ENCODE results near the gene NUTM1. TPM values are rescaled to one million over a fixed set of nuclear protein-coding genes. Genes with fewer than 3 reads are reported as not detected.
"Not testable (repeated sequence)": the region's sequence is repeated elsewhere in the genome, so short reads cannot be mapped to it uniquely, and the experiment has no call there.

The NUTM1 gene
- total and polyA plus RNA-seq, 2 donors from 2014 or later = not detected

GRCh38 chr15:34370129-34370528 is 27.0 kb downstream of the NUTM1 start:
- no peaks in the 10 kb centered on the region for H3K9me3 ChIP-seq (ENCODE audit: control insufficient read depth in 2 of 3, insufficient read depth in 1 of 3, low read length in 3 of 3)
- FAIRE-seq = no peak
- no peaks in the 10 kb centered on the region for H3K36me3 ChIP-seq (ENCODE audit: control insufficient read depth in 2 of 3, insufficient read depth in 3 of 3, low read length in 3 of 3)
- H3K9ac ChIP-seq (ENCODE audit: low read length in 3 of 3) = no peak overlapping the region
- H3K4me1 ChIP-seq (ENCODE audit: control insufficient read depth in 2 of 3, insufficient read depth in 2 of 3, low read depth in 1 of 3, low read length in 3 of 3) = peaks cover 0 to 17% (median 0%) of the 10 kb centered on the region in 3 donors
- intact Hi-C loops (cut with DNase I) = no loop called here
- H3K27ac ChIP-seq (ENCODE audit: low read depth in 2 of 2, low read length in 2 of 2) = no peak overlapping the region
- DNase-seq = no peak
- no peak overlapping the region for H3K4me3 ChIP-seq (ENCODE audit: low read length in 3 of 3)
- H3K27me3 ChIP-seq (ENCODE audit: control insufficient read depth, insufficient read depth, low read length) = no peaks in the 10 kb centered on the region
- no peak for TF ChIP-seq CTCF (IDR thresholded peaks at IDR 0.05; ENCODE audit: borderline replicate concordance, extremely low read depth, insufficient read depth)

GRCh38 chr15:34370643-34371042 is 27.5 kb downstream of the NUTM1 start:
- FAIRE-seq = no peak

GRCh38 chr15:34373951-34374350 is 30.8 kb downstream of the NUTM1 start:
- H3K27ac ChIP-seq (ENCODE audit: low read depth in 2 of 2, low read length in 2 of 2) = no peak overlapping the region
- H3K9ac ChIP-seq (ENCODE audit: low read length in 3 of 3) = no peak overlapping the region
- TF ChIP-seq CTCF (IDR thresholded peaks at IDR 0.05; ENCODE audit: borderline replicate concordance, extremely low read depth, insufficient read depth) = no peak
- H3K4me3 ChIP-seq (ENCODE audit: low read length in 3 of 3) = no peak overlapping the region
- no peak for DNase-seq
- H3K9me3 ChIP-seq (ENCODE audit: control insufficient read depth in 2 of 3, insufficient read depth in 1 of 3, low read length in 3 of 3) = no peaks in the 10 kb centered on the region
- intact Hi-C loops (cut with DNase I) = no loop called here
- no peak for FAIRE-seq
- no peaks in the 10 kb centered on the region for H3K36me3 ChIP-seq (ENCODE audit: control insufficient read depth in 2 of 3, insufficient read depth in 3 of 3, low read length in 3 of 3)
- no peaks in the 10 kb centered on the region for H3K4me1 ChIP-seq (ENCODE audit: control insufficient read depth in 2 of 3, insufficient read depth in 2 of 3, low read depth in 1 of 3, low read length in 3 of 3)
- no peaks in the 10 kb centered on the region for H3K27me3 ChIP-seq (ENCODE audit: control insufficient read depth, insufficient read depth, low read length)

More at GRCh38 chr15:34370643-34371042, 27.5 kb downstream of the NUTM1 start:
- H3K27ac ChIP-seq (ENCODE audit: low read depth in 2 of 2, low read length in 2 of 2) = no peak overlapping the region
- no peaks in the 10 kb centered on the region for H3K36me3 ChIP-seq (ENCODE audit: control insufficient read depth in 2 of 3, insufficient read depth in 3 of 3, low read length in 3 of 3)
- intact Hi-C loops (cut with DNase I) = no loop called here
- no peak for DNase-seq
- H3K4me3 ChIP-seq (ENCODE audit: low read length in 3 of 3) = no peak overlapping the region
- no peak overlapping the region for H3K9ac ChIP-seq (ENCODE audit: low read length in 3 of 3)
- H3K27me3 ChIP-seq (ENCODE audit: control insufficient read depth, insufficient read depth, low read length) = no peaks in the 10 kb centered on the region
- peaks cover 0 to 12% (median 0%) of the 10 kb centered on the region in 3 donors for H3K4me1 ChIP-seq (ENCODE audit: control insufficient read depth in 2 of 3, insufficient read depth in 2 of 3, low read depth in 1 of 3, low read length in 3 of 3)
- TF ChIP-seq CTCF (IDR thresholded peaks at IDR 0.05; ENCODE audit: borderline replicate concordance, extremely low read depth, insufficient read depth) = no peak
- no peaks in the 10 kb centered on the region for H3K9me3 ChIP-seq (ENCODE audit: control insufficient read depth in 2 of 3, insufficient read depth in 1 of 3, low read length in 3 of 3)

GRCh38 chr15:34374816-34375215 is 31.7 kb downstream of the NUTM1 start:
- Histone ChIP-seq H3K36me3 (ENCODE audit: control insufficient read depth in 2 of 3, insufficient read depth in 3 of 3, low read length in 3 of 3) (no peaks in the 10 kb centered on the region), H3K9ac (ENCODE audit: low read length in 3 of 3) (no peak overlapping the region), H3K4me1 (ENCODE audit: control insufficient read depth in 2 of 3, insufficient read depth in 2 of 3, low read depth in 1 of 3, low read length in 3 of 3) (no peaks in the 10 kb centered on the region), H3K27me3 (ENCODE audit: control insufficient read depth, insufficient read depth, low read length) (no peaks in the 10 kb centered on the region), H3K9me3 (ENCODE audit: control insufficient read depth in 2 of 3, insufficient read depth in 1 of 3, low read length in 3 of 3) (no peaks in the 10 kb centered on the region), H3K4me3 (ENCODE audit: low read length in 3 of 3) (no peak overlapping the region), H3K27ac (ENCODE audit: low read depth in 2 of 2, low read length in 2 of 2) (no peak overlapping the region)
- FAIRE-seq = no peak
- intact Hi-C loops (cut with DNase I) = no loop called here
- no peak for TF ChIP-seq CTCF (IDR thresholded peaks at IDR 0.05; ENCODE audit: borderline replicate concordance, extremely low read depth, insufficient read depth)
- no peak for DNase-seq

- FAIRE-seq; H3K27me3 ChIP-seq (ENCODE audit: control insufficient read depth, insufficient read depth, low read length); H3K27ac ChIP-seq (ENCODE audit: low read depth in 2 of 2, low read length in 2 of 2); H3K9ac ChIP-seq (ENCODE audit: low read length in 3 of 3); H3K9me3 ChIP-seq (ENCODE audit: control insufficient read depth in 2 of 3, insufficient read depth in 1 of 3, low read length in 3 of 3); H3K4me3 ChIP-seq (ENCODE audit: low read length in 3 of 3); intact Hi-C loops (cut with DNase I); H3K36me3 ChIP-seq (ENCODE audit: control insufficient read depth in 2 of 3, insufficient read depth in 3 of 3, low read length in 3 of 3); H3K4me1 ChIP-seq (ENCODE audit: control insufficient read depth in 2 of 3, insufficient read depth in 2 of 3, low read depth in 1 of 3, low read length in 3 of 3); DNase-seq: not testable (repeated sequence)
Observed at GRCh38 chr15:34375541-34375940, 32.4 kb downstream of the NUTM1 start.
